Measurements from ENCODE around the gene DLGAP1.

DLGAP1 gene

DNA sequence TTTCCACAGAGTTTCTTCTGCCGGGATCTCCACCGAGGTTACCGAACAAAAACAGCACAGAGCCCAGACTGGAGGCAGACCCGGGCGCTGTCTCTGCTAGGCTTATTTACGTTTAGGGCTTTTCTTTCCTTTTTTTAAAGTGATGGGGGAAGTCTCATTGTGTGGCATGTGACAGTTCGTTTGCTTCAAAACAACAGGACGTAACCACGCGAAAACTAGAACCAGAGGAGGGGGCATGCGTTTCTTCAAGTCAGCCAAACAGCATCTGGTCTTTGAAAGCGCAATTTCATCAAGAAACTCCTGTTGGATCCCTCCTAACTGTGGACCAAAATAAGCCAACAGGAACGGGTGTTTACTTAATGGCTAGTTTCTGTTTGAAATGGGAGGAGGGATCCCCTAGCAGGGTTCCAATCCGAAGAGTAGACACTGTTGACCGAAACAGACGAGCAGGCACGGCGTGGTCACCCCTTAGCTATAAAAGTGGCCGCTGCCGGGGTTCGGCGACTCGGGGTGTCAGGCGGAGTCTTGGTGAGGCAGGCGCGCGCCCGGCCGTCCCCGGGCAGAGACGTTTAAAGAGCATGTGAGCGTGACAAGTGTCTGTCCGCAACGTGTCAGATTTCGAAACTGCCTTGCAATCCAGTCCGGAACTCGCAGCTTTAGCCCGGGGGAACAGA is 1006.1 kb downstream of the DLGAP1 start:
- no peak for TF ChIP-seq CTCF (IDR thresholded peaks at IDR 0.05; ENCODE audit: poor library complexity, severe bottlenecking)
- H3K27me3 ChIP-seq (ENCODE audit: insufficient read depth, poor library complexity, severe bottlenecking), result no peaks in the 10 kb centered on the region
- H3K27ac ChIP-seq (ENCODE audit: poor library complexity, severe bottlenecking), result peak overlapping the region; percentile 93
- peak overlapping the region; percentile 92 for H3K4me3 ChIP-seq (ENCODE audit: severe bottlenecking)
- H3K9me3 ChIP-seq (ENCODE audit: severe bottlenecking), result no peaks in the 10 kb centered on the region
- peaks cover 14% of the 10 kb centered on the region for H3K36me3 ChIP-seq (ENCODE audit: low read depth)
- ATAC-seq (ENCODE audit: low read depth) (peak; percentile 9; the same call in 1 of the 3 replicates), DNase-seq (ENCODE audit: low spot score) (no peak)
- H3K4me1 ChIP-seq (ENCODE audit: insufficient read depth, poor library complexity, severe bottlenecking), result peaks cover 9% of the 10 kb centered on the region

GRCh38 chr18:3447895-3448837 is 1006.9 kb downstream of the DLGAP1 start:
- Histone ChIP-seq H3K36me3 (ENCODE audit: low read depth) (peaks cover 13% of the 10 kb centered on the region), H3K9me3 (ENCODE audit: severe bottlenecking) (no peaks in the 10 kb centered on the region), H3K4me1 (ENCODE audit: insufficient read depth, poor library complexity, severe bottlenecking) (peaks cover 9% of the 10 kb centered on the region), H3K27me3 (ENCODE audit: insufficient read depth, poor library complexity, severe bottlenecking) (no peaks in the 10 kb centered on the region), H3K4me3 (ENCODE audit: severe bottlenecking) (peak overlapping the region; percentile 92), H3K27ac (ENCODE audit: poor library complexity, severe bottlenecking) (peak overlapping the region; percentile 93)
- peak; percentile 78 for ATAC-seq (ENCODE audit: low read depth)
- TF ChIP-seq CTCF (IDR thresholded peaks at IDR 0.05; ENCODE audit: poor library complexity, severe bottlenecking), result peak; percentile 21
- peak; percentile 95 for DNase-seq (ENCODE audit: low spot score)

DNA sequence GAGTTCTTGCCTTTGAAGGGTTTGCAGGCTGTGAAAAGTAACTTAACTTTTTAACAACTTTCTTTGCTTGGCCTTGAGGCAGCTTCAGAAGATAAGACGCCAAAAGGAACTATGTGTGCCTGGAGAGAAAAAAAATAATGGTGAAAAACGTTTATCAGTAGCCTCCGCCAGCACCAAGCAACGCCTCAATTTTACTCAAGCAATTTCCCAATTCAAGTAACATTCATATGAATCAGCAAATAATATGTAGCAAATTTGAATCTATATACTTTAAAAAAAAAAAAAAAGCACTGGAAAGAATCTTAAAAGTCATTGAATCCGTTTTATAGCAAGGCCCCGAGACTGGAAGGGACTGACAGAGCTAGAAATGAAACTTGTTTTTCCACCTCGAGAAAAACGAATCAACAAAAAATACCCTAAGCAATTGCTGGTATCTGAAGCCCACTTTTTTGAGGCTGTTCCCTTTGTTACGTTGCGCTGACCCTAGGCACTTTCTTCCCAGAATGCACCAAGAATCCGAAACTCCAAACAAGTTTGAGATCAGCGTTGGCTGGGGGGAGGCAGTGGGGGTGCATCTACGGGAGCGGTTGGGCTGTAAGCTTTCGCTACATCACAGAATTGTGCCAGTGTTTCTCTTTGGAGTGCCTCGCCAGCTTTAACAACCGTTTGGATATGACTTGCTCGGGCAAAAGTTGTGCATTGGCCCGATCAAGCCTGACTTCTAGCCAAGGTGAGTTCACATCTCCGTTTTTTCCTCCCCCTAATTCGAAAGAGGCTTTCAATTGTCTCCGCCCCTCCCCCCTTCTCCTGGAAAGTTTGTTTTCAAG is 1007.8 kb downstream of the DLGAP1 start:
- Histone ChIP-seq H3K4me3 (ENCODE audit: severe bottlenecking) (peak overlapping the region; percentile 92), H3K36me3 (ENCODE audit: low read depth) (peaks cover 4% of the 10 kb centered on the region), H3K27me3 (ENCODE audit: insufficient read depth, poor library complexity, severe bottlenecking) (no peaks in the 10 kb centered on the region), H3K4me1 (ENCODE audit: insufficient read depth, poor library complexity, severe bottlenecking) (peaks cover 9% of the 10 kb centered on the region), H3K27ac (ENCODE audit: poor library complexity, severe bottlenecking) (peak overlapping the region; percentile 93), H3K9me3 (ENCODE audit: severe bottlenecking) (no peaks in the 10 kb centered on the region)
- ATAC-seq (ENCODE audit: low read depth), result no peak
- DNase-seq (ENCODE audit: low spot score), result no peak
- TF ChIP-seq CTCF (IDR thresholded peaks at IDR 0.05; ENCODE audit: poor library complexity, severe bottlenecking), result no peak

All from RWPE2 (cell line).